HG02642 (cell line): ENCODE results near the gene USP5.
A peak's percentile ranks its signal among the peaks of the same experiment; 100 is the strongest.
"Not testable (repeated sequence)": the region's sequence is repeated elsewhere in the genome, so short reads cannot be mapped to it uniquely, and the experiment has no call there.

Experiments used
- ATAC-seq: cut with Tn5 transposase; IDR thresholded peaks from one replicate; pipeline ENCODE4 v1.9.1; 2021; ENCODE audit warnings: mild to moderate bottlenecking; ENCODE audit not compliant: unreplicated experiment, poor library complexity

USP5 gene

GRCh38 chr12:6883252-6883651 lies 31.3 kb downstream of the USP5 start:
- no peak for ATAC-seq

GRCh38 chr12:6883683-6884082 lies 31.7 kb downstream of the USP5 start:
- no peak for ATAC-seq

- ATAC-seq, result no peak
These were observed 32.6 kb downstream of the USP5 start for GRCh38 chr12:6884539-6884938.

GRCh38 chr12:6886206-6886999 lies 34.5 kb downstream of the USP5 start:
- ATAC-seq, result not testable (repeated sequence)

- no peak for ATAC-seq
These were observed 35.5 kb downstream of the USP5 start for GRCh38 chr12:6887460-6887859.

GRCh38 chr12:6888360-6888759 lies 36.4 kb downstream of the USP5 start:
- ATAC-seq, result no peak

- not testable (repeated sequence) for ATAC-seq
These were observed 36.8 kb downstream of the USP5 start for GRCh38 chr12:6888794-6889193.

GRCh38 chr12:6889775-6890573 lies 38.0 kb downstream of the USP5 start:
- not testable (repeated sequence) for ATAC-seq

GRCh38 chr12:6890789-6891645 lies 39.1 kb downstream of the USP5 start:
- peak; percentile 97 for ATAC-seq

GRCh38 chr12:6891646-6892001 lies 39.7 kb downstream of the USP5 start:
- ATAC-seq, result peak; percentile 2

GRCh38 chr12:6892683-6893082 lies 40.7 kb downstream of the USP5 start:
- not testable (repeated sequence) for ATAC-seq

- no peak for ATAC-seq
These were observed 42.4 kb downstream of the USP5 start for GRCh38 chr12:6894321-6894720.

GRCh38 chr12:6896846-6897435 lies 45.0 kb downstream of the USP5 start:
- ATAC-seq, result no peak

- no peak for ATAC-seq
These were observed 47.5 kb downstream of the USP5 start for GRCh38 chr12:6899427-6899826.

- ATAC-seq, result no peak
These were observed 48.0 kb downstream of the USP5 start for GRCh38 chr12:6899837-6900519.

GRCh38 chr12:6902448-6902847 lies 50.5 kb downstream of the USP5 start:
- no peak for ATAC-seq

- no peak for ATAC-seq
These were observed 51.8 kb downstream of the USP5 start for GRCh38 chr12:6903722-6904121.

- peak; percentile 96 for ATAC-seq
These were observed 52.6 kb downstream of the USP5 start, which contains the start of gene LRRC23 for GRCh38 chr12:6904280-6905276. LRRC23 (plus strand) TSS chr12:6904822; CDS start chr12:6905634, 812 bp downstream.
